SK-N-MC (cell line): ENCODE results near the gene PLXNB3.

ENCODE experiments used
- DNase-seq: peaks from one replicate; pipeline ENCODE4 v3.0.0-alpha.2; 2011; ENCODE audit warnings: low read depth, low spot score
- H3K27ac ChIP-seq: fragments of 200-600 bp; sonication (generic); 2 replicates; pipeline ENCODE4 v1.5.1; 2016; ENCODE audit warnings: mixed run types
- H3K36me3 ChIP-seq: fragments of 200-600 bp; sonication (generic); 2 replicates; pipeline ENCODE4 v1.6.1; 2017; ENCODE audit warnings: antibody characterized with exemption, low read length, mixed read lengths; ENCODE audit not compliant: insufficient read depth
- H3K4me3 ChIP-seq: fragments of 200-600 bp; sonication (generic); 2 replicates; pipeline ENCODE4 v1.5.1; 2016
- H3K9ac ChIP-seq: fragments of 200-600 bp; sonication (generic); 2 replicates; pipeline ENCODE4 v1.8.0; 2017; ENCODE audit warnings: mixed run types, mixed read lengths; ENCODE audit not compliant: insufficient read length
- H3K9me3 ChIP-seq: fragments of 200-600 bp; sonication (generic); 2 replicates; pipeline ENCODE4 v1.6.1; 2017; ENCODE audit warnings: low read depth, mild to moderate bottlenecking, antibody characterized with exemption, low read length, moderate library complexity, mixed read lengths
- EZH2 ChIP-seq: fragments of 200-600 bp; sonication (generic); IDR thresholded peaks from one replicate; pipeline ENCODE4 v1.6.1; 2017; ENCODE audit warnings: antibody characterized with exemption
- FOXP2 ChIP-seq: optimal IDR thresholded peaks from 2 replicates; pipeline ENCODE3; 2011; ENCODE audit warnings: mild to moderate bottlenecking, moderate library complexity; ENCODE audit not compliant: insufficient read depth; ENCODE audit errors: extremely low read length, control extremely low read depth
- POLR2AphosphoS5 ChIP-seq: IDR thresholded peaks from 2 replicates; pipeline ENCODE4 v1.6.1; 2012; ENCODE audit warnings: mild to moderate bottlenecking, low read depth, low read length, borderline replicate concordance

PLXNB3 gene

DNA sequence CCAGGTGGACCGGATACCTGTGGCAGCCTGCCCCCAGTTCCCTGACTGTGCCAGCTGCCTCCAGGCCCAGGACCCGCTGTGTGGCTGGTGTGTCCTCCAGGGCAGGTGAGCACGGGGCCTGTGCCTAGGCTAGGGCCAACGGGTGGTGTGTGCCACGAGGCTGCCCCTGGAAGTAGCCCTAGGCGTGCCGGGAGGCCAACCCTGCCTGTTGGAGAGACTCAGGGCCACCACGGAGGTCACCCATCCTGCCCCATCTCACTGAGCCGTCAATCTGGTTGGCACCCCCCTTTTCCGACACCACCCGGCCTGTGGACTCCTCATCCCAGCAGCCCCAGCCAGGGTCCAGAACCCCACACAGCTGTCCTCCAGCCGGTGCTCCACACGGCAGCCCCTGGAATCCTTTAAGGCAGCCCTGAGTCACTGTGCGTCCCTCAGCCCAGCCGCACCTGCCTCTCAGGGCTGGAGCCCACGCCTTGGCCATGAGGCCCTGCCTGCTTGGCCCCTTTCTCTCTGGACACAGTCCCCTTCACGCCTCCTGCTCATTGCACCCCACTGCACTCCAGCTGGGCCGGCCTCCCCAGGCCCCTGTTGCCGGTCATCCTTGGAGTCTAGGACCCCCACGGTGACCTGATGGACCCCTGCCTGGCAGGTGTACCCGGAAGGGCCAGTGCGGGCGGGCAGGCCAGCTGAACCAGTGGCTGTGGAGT is 5.3 kb downstream of the PLXNB3 start:
- Histone ChIP-seq H3K9ac (no peak overlapping the region), H3K27ac (no peak overlapping the region), H3K36me3 (no peaks in the 10 kb centered on the region), H3K4me3 (no peak overlapping the region), H3K9me3 (no peaks in the 10 kb centered on the region)
- no peak for TF ChIP-seq POLR2AphosphoS5
- TF ChIP-seq FOXP2 = no peak
- no peak for TF ChIP-seq EZH2
- DNase-seq = no peak

DNA sequence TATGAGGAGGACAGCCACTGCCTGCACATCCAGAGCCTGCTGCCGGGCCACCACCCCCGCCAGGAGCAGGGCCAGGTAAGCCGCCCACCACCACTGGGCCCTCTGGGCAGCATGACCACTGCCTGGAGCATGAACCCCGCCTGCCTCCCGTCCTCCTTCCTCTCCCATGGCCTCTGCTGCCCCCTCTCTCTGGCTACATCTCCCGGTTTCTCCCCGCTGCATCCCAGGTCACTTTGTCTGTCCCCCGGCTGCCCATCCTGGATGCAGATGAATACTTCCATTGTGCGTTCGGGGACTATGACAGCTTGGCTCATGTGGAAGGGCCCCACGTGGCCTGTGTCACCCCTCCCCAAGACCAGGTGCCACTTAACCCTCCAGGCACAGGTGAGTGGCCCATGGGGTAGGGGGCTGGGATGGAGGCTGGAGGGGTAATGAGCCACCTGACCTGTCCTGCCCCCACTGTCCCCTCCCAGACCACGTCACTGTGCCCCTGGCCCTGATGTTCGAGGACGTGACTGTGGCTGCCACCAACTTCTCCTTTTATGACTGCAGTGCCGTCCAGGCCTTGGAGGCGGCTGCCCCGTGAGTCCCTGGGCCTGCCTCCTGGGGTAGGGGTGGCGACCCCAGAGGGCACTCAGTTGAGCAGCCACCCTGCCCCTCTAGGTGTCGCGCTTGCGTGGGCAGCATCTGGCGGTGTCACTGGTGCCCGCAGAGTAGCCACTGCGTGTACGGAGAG is 6.0 kb downstream of the PLXNB3 start:
- Histone ChIP-seq H3K9me3 (no peaks in the 10 kb centered on the region), H3K9ac (no peak overlapping the region), H3K36me3 (no peaks in the 10 kb centered on the region), H3K4me3 (no peak overlapping the region), H3K27ac (no peak overlapping the region)
- no peak for DNase-seq
- TF ChIP-seq EZH2 (no peak), FOXP2 (no peak), POLR2AphosphoS5 (no peak)

DNA sequence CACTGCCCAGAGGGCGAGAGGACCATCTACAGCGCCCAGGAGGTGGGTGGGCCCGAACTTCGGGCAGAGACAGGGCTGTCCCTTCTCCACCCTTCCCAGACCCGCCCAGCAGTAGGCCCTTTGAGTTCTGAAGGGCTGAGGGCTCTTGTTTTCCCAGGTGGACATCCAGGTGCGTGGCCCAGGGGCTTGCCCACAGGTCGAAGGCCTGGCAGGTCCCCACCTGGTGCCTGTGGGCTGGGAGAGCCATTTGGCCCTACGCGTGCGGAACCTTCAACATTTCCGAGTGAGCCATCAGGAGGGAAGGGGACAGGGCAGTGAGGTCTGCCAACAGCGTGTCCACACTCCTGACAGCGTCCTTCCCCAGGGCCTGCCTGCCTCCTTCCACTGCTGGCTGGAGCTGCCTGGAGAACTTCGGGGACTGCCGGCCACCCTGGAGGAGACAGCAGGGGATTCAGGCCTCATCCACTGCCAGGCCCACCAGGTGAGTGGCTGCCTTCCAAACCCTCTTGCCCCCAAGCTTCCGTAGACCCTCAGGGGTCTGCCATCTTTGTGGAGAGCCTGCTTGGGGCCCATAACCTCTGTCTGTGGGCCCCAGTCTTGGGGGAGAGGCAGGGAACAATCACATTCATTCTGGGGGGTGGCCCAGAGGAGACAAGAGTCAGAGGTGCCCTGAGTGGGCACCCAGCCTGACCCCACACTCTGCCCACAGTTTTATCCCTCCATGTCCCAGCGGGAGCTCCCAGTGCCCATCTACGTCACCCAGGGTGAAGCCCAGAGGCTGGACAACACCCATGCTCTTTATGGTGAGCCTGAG is 6.8 kb downstream of the PLXNB3 start:
- Histone ChIP-seq H3K27ac (no peak overlapping the region), H3K36me3 (no peaks in the 10 kb centered on the region), H3K9ac (no peak overlapping the region), H3K4me3 (no peak overlapping the region), H3K9me3 (no peaks in the 10 kb centered on the region)
- TF ChIP-seq POLR2AphosphoS5 = no peak
- TF ChIP-seq EZH2 = no peak
- TF ChIP-seq FOXP2 = no peak
- no peak for DNase-seq

DNA sequence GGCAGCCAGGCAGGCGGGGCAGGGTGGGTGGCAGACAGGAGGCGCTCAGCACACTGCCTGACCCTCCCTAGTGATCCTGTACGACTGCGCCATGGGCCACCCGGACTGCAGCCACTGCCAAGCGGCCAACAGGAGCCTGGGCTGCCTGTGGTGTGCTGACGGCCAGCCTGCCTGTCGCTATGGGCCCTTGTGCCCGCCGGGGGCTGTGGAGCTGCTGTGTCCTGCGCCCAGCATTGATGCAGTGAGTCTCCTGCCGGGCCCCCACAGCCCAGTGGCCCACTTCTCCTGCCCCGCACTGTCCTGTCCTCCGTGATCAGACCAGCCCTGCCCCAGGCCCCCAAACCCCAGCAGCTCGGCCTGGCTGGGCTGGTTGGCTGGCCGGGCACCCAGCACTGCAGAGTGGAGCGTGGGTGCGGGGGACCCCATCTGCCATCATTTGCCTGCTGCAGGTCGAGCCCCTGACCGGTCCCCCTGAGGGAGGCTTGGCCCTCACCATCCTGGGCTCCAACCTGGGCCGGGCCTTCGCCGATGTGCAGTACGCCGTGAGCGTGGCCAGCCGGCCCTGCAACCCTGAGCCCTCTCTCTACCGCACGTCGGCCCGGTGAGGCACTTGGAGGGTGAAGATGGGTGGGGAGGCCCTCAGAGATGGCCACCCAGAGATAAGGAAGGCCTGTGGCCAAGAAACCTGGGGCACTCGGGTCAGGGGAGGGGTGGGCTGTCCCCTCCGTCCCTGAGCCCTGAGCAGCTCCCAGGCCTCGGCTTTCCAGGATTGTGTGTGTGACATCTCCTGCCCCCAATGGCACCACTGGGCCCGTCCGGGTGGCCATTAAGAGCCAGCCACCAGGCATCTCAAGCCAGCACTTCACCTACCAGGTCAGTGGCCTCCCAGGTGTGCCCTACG is 7.6 kb downstream of the PLXNB3 start:
- Histone ChIP-seq H3K36me3 (no peaks in the 10 kb centered on the region), H3K27ac (no peak overlapping the region), H3K4me3 (no peak overlapping the region), H3K9ac (no peak overlapping the region), H3K9me3 (no peaks in the 10 kb centered on the region)
- TF ChIP-seq EZH2 (no peak), POLR2AphosphoS5 (no peak), FOXP2 (no peak)
- DNase-seq = no peak

DNA sequence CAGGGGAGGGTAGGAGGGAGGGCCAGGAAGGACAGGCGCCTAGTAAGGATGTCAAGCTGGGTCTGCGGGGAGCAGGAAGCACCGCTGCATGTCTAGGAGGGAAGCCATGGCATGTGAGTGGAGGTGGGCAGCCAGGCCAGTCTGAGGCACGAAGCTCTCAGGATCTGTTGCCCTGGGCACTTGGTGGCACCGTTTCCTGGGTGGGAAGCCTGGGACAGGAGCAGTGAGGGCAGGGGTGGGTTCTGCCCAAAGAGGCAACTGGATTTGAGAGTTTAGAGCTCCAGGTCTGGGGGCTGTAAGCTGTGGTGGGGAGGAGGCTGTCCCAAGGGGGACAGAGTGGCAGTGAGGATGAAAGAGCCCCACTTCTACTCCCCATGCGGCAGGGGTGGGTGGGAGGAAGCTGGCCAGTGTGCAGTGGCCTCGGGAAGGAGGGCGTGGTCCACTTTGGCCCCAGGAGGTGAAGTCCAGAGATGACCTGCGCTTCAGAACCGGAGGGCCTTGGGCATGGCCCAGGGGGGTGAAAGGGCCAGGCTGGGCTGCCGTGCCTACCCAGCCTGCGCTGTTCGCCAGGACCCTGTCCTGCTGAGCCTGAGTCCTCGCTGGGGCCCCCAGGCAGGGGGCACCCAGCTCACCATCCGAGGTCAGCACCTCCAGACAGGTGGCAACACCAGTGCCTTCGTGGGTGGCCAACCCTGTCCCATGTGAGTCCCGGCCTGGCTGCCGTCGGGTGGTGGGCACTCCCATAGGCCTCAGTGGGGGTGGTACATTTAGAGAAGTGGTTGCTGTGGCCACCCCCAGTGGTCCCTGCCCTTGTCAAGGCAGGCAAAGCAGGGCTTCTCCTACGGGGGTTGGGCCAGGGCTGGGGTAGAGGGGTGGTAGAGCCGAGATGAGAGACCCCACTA is 8.5 kb downstream of the PLXNB3 start:
- Histone ChIP-seq H3K4me3 (no peak overlapping the region), H3K9ac (no peak overlapping the region), H3K9me3 (no peaks in the 10 kb centered on the region), H3K27ac (no peak overlapping the region), H3K36me3 (no peaks in the 10 kb centered on the region)
- TF ChIP-seq EZH2 (no peak), FOXP2 (no peak), POLR2AphosphoS5 (no peak)
- no peak for DNase-seq

DNA sequence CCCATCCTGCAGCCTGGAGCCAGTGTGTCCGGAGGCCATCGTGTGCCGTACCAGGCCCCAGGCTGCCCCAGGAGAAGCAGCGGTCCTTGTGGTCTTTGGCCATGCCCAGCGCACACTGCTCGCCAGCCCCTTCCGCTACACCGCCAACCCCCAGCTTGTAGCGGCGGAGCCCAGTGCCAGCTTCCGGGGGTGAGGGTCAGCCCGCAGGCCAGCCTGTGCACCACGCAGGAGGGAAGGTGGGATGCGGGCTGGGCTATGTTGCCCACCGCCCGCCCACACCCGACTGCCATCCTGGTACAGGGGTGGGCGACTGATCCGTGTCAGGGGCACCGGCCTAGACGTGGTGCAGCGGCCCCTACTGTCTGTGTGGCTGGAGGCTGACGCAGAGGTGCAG is 9.2 kb downstream of the PLXNB3 start:
- H3K9ac ChIP-seq = no peak overlapping the region
- no peaks in the 10 kb centered on the region for H3K36me3 ChIP-seq
- H3K9me3 ChIP-seq = no peaks in the 10 kb centered on the region
- no peak overlapping the region for H3K4me3 ChIP-seq
- no peak for DNase-seq
- H3K27ac ChIP-seq = no peak overlapping the region
- TF ChIP-seq POLR2AphosphoS5 (no peak), EZH2 (no peak), FOXP2 (no peak)

DNA sequence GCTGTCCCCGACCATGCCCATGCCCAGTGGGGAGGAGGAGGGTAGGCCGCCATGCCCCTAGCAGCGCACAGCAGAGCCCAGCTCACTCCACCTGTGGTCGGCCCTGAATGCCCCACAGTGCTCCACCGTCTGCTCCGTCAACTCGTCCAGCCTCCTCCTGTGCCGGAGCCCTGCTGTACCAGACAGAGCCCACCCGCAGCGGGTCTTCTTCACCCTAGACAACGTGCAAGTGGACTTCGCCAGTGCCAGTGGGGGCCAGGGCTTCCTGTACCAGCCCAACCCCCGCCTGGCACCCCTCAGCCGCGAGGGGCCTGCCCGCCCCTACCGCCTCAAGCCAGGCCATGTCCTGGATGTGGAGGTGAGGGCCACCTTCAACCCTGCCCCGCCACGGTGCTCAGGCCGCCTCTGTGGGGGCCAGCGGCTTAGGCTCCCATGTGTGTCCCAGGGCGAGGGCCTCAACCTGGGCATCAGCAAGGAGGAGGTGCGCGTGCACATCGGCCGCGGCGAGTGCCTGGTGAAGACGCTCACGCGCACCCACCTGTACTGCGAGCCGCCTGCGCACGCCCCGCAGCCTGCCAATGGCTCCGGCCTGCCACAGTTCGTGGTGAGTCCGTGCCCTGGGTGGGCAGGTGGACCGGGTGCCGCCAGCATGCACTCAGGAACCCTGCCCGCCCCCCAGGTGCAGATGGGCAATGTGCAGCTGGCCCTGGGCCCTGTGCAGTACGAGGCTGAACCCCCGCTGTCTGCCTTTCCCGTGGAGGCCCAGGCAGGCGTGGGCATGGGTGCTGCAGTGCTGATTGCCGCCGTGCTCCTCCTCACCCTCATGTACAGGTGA is 9.9 kb downstream of the PLXNB3 start:
- Histone ChIP-seq H3K9me3 (no peaks in the 10 kb centered on the region), H3K27ac (no peak overlapping the region), H3K36me3 (no peaks in the 10 kb centered on the region), H3K9ac (no peak overlapping the region), H3K4me3 (no peak overlapping the region)
- TF ChIP-seq POLR2AphosphoS5 = no peak
- no peak for TF ChIP-seq EZH2
- TF ChIP-seq FOXP2 = no peak
- DNase-seq = no peak
